HG02981 (cell line): Measurements from ENCODE around the gene ATP1A4.

Experiments used
- ATAC-seq: cut with Tn5 transposase; IDR thresholded peaks from one replicate; pipeline ENCODE4 v1.9.1; 2021; ENCODE audit warnings: mild to moderate bottlenecking, moderate library complexity; ENCODE audit not compliant: unreplicated experiment

ATP1A4 gene

GRCh38 chr1:160224606-160225005 lies 73.2 kb downstream of the ATP1A4 start:
- no peak for ATAC-seq

DNA sequence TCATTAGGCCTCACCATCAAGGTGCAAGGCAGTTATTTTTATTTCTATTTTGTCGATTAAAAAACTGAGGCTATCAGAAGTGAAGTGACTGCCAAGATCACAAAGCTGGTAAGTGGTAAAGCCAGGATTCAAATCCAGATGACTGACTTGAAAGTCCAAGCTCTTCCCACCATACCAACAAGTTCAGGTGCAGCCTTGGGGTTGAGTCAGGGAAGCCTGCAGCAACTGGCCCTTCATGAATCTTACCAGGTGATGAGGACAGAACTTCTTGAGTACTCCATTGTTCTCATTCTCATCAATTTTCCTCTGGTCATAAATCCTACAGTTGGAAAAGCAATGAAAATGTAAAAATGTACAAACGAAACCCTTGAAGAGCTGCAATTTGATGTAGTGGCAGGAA lies 73.9 kb downstream of the ATP1A4 start:
- no peak for ATAC-seq

DNA sequence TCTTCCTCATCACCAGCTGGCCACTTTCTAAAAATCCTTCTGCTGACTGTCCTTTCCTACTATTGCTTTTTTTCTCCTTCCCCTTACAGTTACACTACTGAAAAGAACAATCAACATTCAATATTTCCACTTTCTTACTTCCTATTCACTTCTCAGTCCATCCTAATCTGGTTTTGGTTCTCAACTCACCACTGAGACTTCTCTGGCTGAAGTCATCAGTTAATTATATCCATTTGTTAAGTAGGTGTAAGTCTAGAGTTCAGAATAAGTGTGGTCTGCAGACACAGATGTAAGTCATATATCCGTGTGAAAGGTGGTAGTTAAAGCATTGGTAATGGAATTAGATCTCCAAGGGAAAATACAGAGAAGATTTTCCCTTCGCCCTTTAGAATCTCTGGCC lies 75.2 kb downstream of the ATP1A4 start:
- ATAC-seq = no peak

DNA sequence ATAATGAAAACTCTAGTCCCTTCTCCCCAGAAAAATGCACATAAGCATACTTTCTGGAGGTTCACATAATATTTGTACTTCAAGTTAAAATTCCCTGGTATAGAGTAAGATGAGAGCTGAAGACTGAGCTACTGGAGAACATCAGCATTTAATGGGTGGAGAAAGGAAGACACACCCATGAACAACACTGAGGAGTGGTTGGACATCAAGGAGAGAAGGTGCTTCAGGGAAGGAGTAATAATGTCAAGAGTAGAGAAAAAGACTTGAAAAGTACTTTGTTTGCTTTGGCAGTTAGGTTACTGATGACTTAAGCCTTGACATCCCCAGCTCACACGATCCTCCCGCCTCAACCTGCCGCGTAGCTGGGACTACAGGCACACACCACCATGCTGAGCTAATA lies 75.6 kb downstream of the ATP1A4 start:
- no peak for ATAC-seq

GRCh38 chr1:160227561-160227960 lies 76.2 kb downstream of the ATP1A4 start:
- ATAC-seq = no peak

DNA sequence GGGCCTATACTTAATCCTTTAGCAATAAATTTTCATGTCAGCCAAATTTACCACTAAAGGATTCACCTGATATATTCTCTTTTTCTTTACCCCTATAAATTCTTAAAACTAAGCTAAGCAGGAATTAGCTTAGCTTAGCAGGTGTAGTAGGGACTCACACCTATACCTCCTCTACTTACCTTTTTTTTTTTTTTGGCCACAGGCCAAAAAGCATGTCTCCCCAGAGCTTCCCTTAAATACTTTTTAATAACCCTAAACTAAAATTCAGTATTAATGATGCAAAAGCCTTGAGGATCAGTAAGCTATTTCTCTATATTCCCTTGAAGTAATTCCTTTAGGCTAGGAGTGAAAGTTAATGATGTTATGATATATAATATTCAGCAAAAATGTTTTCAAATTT lies 77.0 kb downstream of the ATP1A4 start:
- ATAC-seq = no peak

GRCh38 chr1:160232911-160233310 lies 81.5 kb downstream of the ATP1A4 start:
- no peak for ATAC-seq
